ENCODE data around the gene CAMK2N2. TPM values are rescaled to one million over a fixed set of nuclear protein-coding genes. Genes with fewer than 3 reads are reported as not detected.

CAMK2N2 gene
- polyA plus RNA-seq, 4 donors, result 0.19 to 0.29 TPM; not detected in 2

- DNase-seq (ENCODE audit: low read depth in 4 of 4, low spot score in 3 of 4), result no peak
These were observed 19.7 kb downstream of the CAMK2N2 start for GRCh38 chr3:184241447-184242296.

DNA sequence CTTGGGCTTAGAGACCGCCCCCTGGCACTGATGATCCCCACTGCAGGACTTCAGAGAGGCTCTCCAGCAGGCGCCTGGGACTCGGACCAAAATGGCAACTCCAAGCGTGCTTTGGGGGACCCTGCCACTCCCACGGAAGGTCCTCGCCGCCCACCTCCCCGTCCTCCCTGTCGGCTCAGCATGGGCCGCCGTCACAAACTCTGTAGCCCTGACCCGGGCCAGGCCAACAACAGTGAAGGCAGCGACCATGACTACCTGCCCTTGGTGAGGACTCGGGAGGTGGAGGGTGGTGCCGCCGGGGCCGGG lies 20.3 kb downstream of the CAMK2N2 start:
- no peak for DNase-seq (ENCODE audit: low read depth in 4 of 4, low spot score in 3 of 4)

DNA sequence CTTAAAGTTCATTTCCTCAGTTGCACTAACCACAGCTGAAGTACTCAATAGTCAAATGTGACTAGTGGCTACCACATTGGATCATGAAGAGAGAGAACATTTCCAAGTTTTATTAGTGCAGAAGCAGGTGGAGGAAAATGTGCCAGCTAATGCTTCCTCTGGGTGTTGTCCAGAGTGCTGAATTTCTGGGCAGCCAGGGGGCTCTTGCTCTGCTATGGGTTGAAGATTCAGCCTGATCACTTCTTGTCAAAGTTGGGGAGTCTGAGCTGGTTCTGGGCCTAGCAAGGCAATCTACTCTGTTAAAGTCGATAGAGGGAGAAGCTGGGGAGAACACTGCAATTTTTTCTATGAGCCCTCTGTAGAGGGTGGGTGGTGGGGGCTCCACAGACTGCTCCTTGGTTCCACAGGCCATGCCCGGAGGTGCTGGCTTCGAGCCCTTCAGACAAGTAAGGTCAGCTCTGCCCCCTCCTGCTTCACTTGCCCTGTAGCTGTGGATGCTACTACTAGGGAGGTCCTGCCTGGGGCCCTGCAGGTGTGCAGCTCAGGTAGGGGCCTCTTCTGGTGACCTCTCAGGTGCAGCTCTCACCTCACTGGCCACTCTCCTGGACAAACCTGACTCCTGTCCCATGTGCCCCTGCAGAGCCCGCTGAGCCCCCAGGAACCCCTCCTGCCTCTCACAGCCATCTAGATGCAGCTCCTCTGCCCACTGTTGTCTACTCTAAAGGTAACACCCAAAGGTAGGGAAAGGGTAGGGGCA lies 20.8 kb downstream of the CAMK2N2 start:
- no peak for DNase-seq (ENCODE audit: low read depth in 4 of 4, low spot score in 3 of 4)

GRCh38 chr3:184239708-184240107 lies 21.6 kb downstream of the CAMK2N2 start:
- no peak for DNase-seq (ENCODE audit: low read depth in 4 of 4, low spot score in 3 of 4)

DNA sequence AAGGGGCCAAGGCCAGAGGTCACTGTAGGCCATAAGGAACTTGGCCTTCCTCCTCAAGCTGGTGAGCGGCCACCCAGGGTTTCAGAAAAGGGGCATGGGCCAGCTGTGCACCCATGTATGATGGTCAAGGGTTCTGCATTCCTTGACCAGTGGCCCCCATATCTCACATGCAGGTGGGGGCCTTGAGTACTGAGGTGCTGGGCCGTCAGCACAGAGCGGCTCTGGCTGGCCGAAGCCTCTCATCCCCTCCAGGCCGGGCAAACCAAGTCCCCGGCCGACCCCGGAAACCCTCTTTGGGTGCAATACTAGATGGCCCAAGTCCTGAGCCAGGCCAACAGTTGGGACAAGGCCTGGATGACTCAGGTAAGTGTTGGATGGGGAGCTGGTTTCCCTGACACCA lies 22.1 kb downstream of the CAMK2N2 start:
- no peak for DNase-seq (ENCODE audit: low read depth in 4 of 4, low spot score in 3 of 4)

DNA sequence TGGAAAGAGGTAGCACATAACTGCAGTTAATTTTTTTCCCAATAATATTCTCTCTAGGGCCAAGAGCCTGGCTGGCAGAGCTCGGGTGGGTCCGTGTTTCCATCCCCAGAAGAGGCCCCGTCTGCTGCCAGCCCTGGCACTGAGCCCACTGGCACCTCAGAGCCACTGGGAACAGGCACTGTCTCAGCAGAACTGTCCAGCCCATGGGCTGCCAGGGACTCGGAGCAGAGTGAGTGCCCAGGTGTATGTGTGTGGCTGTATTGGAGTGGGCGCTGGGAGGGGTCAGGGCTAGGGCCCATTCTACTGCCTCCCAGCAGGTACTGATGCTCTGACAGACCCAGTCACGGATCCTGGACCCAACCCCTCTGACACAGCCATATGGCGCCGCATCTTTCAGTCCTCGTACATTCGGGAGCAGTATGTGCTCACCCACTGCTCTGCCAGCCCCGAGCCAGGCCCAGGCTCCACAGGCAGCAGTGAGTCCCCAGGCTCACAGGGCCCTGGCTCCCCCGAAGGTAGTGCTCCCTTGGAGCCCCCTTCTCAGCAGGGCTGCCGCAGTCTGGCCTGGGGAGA lies 23.0 kb downstream of the CAMK2N2 start:
- no peak for DNase-seq (ENCODE audit: low read depth in 4 of 4, low spot score in 3 of 4)

GRCh38 chr3:184237807-184238206 lies 23.5 kb downstream of the CAMK2N2 start:
- DNase-seq (ENCODE audit: low read depth in 4 of 4, low spot score in 3 of 4), result no peak

DNA sequence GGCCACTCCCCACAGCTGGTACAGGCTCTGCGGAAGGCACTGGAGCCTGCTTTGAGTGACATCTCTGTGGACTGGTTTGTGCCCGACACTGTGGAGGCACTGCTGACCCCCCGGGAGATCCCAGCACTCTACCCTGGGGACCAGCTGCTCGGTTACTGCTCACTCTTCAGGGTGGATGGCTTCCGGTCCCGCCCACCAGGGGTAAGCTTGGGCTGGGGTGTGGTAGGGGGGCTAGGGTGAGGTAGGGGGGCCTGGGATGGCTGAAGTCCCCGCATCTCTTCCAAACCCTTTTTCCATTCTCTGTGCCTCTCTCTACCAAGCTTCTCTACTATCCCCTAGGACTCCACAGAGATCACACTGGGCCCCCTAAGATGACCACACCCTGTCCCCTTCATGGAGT lies 24.1 kb downstream of the CAMK2N2 start:
- no peak for DNase-seq (ENCODE audit: low read depth in 4 of 4, low spot score in 3 of 4)

DNA sequence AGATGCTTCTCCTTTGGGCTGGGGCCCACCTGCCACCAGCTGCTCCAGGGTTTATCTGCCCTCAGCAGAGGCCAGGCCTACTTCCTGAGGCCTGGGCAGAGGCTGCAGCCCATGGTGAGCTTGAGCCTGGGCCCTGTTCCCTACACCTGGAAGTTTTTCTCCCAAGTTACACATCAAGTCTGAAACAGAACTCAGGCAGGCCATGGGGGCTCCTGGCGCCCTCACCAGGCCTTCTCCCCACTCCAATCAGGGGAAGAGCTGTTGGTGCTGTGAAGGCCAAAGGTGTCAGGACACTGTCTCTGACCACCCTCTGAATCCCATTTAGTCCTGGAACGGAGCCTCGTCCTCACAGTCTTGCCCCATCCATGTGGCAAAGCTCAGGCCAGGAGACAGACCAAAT lies 24.7 kb downstream of the CAMK2N2 start:
- no peak for DNase-seq (ENCODE audit: low read depth in 4 of 4, low spot score in 3 of 4)

GRCh38 chr3:184236033-184236410 lies 25.3 kb downstream of the CAMK2N2 start:
- no peak for DNase-seq (ENCODE audit: low read depth in 4 of 4, low spot score in 3 of 4)

GRCh38 chr3:184235381-184236032 lies 25.8 kb downstream of the CAMK2N2 start:
- DNase-seq (ENCODE audit: low read depth in 4 of 4, low spot score in 3 of 4), result no peak

- DNase-seq (ENCODE audit: low read depth in 4 of 4, low spot score in 3 of 4), result no peak
These were observed 26.5 kb downstream of the CAMK2N2 start for GRCh38 chr3:184234671-184235380.

GRCh38 chr3:184234224-184234623 lies 27.1 kb downstream of the CAMK2N2 start:
- DNase-seq (ENCODE audit: low read depth in 4 of 4, low spot score in 3 of 4), result no peak

DNA sequence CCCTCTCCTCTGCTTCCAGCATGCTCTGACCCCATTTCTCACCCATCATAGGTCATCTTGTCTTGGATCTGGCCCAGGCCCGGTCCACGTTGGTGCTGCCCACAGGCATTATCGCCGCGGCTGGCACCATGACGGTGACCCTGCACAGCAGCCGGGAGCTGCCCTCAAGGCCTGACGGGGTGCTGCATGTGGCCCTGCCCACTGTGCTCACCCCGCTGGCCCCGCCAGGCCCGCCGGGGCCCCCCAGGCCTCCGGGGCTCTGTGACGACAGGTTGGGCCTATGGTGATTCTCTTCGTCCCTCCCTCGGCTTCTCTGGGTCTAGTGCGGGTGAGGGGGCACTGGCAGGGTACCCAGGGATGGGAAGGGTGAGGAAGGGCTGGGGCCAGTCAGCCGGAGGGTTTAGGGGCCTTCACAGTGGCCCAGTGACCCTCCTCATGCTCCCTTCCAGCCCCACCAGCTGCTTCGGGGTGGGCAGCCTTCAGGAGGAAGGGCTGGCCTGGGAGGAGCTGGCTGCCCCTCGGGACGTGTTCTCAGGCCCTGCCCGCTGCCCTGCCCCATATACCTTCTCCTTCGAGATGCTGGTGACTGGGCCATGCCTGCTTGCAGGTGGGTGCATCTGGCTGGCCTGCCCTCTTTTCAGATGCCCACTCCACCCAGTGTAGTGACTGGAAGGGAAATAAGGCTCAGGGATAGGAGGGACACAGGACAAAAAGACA lies 28.1 kb downstream of the CAMK2N2 start:
- DNase-seq (ENCODE audit: low read depth in 4 of 4, low spot score in 3 of 4), result no peak

- DNase-seq (ENCODE audit: low read depth in 4 of 4, low spot score in 3 of 4), result no peak
These were observed 29.7 kb downstream of the CAMK2N2 start for GRCh38 chr3:184231671-184232070.

DNA sequence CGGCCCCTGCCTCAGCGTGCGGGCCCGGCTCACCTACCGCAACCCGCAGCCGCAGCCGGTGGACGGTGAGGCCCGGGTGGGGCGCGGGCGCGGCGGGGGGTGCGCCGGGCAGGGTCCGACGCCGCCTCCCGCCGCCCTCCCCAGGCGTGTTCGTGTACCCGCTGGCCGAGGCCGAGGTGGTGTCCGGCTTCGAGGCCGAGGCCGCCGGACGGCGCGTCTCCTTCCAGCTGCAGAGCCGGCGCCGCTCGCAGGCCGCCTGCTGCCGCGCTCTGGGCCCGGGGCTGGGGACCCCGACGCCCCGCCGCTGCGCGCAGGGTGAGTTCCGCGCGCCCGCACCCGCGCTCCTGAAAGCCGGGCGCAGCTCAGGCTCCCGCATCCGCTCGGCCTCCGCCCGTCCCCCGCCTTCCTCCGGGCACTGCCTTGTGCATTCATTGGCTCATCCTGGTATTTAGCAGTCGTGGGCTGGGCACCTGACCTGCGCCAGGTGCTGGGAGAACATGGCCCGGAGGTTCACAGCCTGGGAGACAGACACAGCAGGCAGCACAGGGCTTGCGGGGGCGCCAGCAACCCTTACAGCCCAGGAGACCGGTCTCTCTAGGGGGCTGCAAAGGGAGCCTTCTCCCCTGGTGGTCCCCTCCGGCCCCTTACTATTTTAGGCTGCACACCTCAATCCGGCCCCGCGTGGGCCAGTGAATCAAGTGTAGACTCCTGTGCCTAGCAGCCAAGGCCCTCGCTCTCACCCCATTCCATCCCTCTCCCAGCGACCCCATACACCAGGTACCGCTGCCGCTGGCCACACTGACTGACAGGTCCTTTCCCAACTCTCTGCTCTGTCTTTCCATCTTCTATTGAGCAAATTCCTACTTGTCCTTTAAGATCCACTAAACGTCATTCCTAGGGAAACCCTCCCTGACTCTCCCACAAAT lies 30.5 kb downstream of the CAMK2N2 start:
- no peak for DNase-seq (ENCODE audit: low read depth in 4 of 4, low spot score in 3 of 4)

DNA sequence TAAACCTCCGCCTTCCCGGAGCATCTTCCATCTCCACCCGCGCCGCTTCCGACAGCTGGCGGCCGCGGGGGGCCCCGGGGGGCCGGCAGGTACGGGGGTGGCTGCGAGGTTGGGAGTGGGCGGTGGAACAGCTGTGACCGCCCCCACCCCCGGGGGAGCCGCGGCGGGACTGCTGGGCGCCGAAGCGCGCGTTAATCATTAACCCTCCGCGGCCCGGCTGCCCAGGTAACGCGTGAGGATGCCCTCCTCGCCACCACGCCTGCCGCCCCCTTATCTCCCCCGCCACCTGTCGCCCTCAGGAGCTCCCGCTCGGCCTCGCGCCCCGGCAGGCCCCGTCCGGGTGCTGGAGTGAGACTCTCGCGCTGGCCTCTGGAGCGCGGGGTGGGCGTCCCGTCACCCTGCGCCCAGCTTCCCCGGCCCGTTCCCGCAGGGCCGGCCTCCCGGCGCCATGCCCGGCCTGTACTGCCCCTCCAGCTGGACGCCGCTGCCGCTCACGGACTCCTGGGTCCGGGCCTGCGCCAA lies 31.2 kb downstream of the CAMK2N2 start:
- no peak for DNase-seq (ENCODE audit: low read depth in 4 of 4, low spot score in 3 of 4)

DNA sequence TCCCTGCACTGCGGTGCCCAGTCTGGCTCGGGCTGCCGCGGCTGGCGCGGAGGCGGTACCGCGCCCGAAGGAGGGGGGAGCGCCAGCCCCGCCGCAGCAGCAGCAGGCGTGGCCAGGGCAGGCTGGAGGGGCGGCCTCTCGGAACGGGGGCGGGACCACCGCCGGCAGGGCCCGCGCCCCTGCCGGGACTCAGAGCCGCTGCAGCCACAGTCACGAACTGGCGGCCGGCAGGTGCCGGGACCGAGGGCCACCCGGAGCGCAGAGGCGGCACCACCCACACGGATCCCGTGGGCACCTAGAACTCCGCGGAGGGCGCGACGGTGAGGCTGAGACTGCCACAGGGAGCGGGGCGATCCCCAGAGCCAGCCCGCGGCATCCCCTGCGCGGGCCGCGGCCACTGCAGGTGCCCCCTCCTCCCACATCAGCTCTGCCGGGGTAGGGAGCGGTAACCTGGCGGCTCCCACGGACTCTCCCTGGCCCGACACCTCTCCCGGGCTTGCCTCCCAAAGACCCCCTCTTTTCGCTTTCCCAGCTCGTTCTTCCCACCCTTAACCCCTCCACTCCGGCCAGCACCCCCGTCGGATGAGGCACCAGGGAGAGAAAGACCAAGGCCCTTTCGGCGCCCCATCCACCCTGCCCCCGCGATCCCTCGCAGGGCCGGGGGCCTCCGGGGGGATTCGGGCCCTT lies 31.8 kb downstream of the CAMK2N2 start, which contains the start of gene VWA5B2:
TSS of gene VWA5B2 (plus strand) at position 192 of the 687 bp plus-strand sequence. CDS start 944 bp downstream, outside the sequence.
- no peak for DNase-seq (ENCODE audit: low read depth in 4 of 4, low spot score in 3 of 4)

Measured in right renal pelvis (tissue), 4 donors.